Ramos (cell line): Measurements from ENCODE around the gene TSEN15.
"Not testable (repeated sequence)": the region's sequence is repeated elsewhere in the genome, so short reads cannot be mapped to it uniquely, and the experiment has no call there.

Experiments used
- in situ Hi-C: fragments of 300-500 bp; cut with MboI; formaldehyde crosslinking; loops from one replicate; pipeline ENCODE4 v1.14.3; 2022; ENCODE audit warnings: low sequenced_read_pairs; ENCODE audit not compliant: unreplicated experiment

TSEN15 gene

DNA sequence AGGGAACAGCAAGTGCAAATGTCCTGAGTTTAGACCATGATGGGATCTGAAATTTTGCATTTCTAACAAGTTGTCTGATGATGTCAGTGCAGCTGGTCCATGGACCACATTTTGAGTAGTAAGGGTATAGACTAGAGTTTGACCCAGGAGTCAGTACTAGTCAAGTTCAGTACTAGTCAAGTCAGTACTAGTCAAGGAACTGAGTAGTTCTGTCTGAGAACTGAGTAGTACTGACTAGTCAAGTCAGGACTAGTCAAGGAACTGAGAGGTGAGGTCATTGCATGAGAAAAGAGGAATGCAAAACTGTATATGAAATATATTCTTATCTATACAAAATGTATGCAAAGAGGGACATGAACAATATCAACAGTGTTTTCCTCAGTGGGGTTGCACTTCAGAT is 34.1 kb downstream of the TSEN15 start:
- in situ Hi-C loops: no loop called here

DNA sequence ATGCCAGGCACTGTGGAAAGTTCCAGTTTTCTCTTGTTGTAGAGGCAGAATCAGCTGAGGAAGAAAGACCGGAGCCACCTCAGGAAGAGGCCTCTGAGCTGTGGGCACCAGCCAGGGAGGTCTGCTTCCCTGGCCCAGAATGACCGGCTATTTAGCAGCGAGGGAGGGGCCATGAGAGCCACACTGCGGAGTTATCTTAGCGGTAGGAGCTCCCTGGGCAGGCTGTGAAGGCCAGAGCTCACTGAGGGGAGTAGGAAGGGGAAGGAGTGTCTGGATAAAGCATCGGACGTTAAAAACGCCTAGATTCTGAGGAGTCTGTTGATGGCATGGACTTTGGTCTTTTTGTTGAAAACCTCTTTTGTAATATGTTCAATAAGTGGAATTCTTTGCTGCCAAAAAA is 36.5 kb downstream of the TSEN15 start:
- in situ Hi-C loops: no loop called here

GRCh38 chr1:184093071-184093470 is 41.5 kb downstream of the TSEN15 start:
- in situ Hi-C loops: no loop called here

DNA sequence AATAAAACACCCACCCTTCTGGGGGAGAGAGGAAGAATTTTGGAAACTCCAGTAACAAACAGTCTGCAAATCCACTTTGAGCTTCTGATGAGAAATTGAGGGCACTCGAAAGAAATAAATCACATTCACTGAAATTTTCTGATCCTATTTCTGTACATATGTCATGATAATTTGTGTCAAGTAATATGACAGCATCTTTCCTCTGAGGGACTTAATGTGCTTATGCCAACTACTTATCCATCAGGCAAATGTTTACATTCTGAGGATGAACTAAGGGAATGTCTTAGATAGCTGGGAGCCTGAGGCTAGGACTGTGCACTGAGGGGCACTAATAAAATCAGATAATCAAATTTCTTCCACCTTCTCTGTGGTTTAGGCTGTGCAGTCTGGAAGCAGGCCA is 44.5 kb downstream of the TSEN15 start:
- in situ Hi-C loops: no loop called here

DNA sequence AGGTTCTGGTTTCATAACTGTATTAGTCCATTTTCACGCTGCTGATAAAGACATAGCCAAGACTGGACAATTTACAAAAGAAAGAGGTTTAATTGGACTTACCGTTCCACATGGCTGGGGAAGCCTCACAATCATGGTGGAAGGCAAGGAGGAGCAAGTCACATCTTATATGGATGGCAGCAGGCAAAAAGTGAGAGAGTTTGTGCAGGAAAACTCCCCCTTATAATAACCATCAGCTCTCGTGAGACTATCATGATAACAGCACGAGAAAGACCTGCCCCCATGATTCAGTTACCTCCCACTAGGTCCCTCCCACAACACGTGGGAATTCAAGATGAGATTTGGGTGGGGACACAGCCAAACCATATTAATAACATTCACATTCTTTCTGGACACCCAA is 45.0 kb downstream of the TSEN15 start:
- in situ Hi-C loops: not testable (repeated sequence)

DNA sequence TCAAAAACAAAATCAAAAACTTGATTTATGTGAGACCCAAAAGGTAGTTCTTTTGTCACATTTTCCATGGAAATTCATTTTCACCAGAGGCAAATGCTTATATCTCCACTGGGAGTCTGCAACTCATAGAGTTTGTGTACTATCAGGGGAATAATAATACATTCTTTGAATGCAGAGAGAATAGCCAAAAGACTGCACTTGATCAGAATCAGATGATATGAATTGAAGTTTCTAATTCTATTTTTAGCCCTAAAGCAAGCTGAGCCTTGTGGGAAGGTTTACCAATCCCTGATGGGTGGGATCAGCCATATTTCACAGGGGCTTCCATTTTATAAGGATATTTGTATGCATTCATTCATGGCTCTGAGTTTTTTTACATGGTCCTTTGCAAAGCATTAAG is 49.6 kb downstream of the TSEN15 start:
- in situ Hi-C loops: no loop called here

DNA sequence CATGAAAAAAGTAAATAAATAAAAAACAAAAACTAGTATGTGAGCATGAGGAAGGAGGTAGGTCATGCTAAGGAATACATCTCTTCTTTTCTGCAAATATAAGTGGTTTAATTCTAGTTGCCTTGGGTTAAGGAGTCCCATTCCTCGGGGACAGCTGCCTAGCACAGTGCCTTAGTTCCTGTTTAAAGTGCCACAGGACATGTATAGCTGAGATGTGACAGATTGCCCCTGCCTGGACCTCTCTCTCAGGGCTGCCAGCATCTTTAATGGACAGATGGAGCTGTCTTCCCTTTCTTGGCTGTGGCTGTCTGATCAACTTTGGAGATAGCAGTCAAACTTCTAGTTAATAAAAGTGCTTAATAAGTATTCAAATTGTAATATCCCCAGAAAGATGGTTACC is 50.0 kb downstream of the TSEN15 start:
- in situ Hi-C loops: no loop called here

GRCh38 chr1:184110272-184111204 is 59.0 kb downstream of the TSEN15 start:
- in situ Hi-C loops: no loop called here

GRCh38 chr1:184112176-184112948 is 60.8 kb downstream of the TSEN15 start:
- in situ Hi-C loops: no loop called here

DNA sequence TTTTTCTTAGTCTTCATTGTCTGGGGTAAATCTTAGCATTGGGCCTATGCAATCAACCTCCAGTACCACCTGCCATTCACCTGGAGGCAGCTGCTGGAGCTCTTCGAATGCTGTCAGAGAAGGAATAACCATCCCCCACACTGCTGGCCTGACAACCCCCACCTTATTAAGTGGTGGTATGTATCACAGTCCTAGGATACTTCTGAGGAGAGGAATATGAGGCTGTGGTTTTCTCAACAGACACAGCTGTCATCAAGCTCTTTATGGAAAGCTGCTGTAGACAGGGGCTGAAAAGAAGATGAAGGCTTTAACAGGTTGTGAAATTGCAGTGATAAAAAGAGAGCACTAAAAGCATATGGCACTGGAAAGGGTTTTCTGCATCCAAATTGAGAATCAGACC is 61.7 kb downstream of the TSEN15 start:
- in situ Hi-C loops: no loop called here

DNA sequence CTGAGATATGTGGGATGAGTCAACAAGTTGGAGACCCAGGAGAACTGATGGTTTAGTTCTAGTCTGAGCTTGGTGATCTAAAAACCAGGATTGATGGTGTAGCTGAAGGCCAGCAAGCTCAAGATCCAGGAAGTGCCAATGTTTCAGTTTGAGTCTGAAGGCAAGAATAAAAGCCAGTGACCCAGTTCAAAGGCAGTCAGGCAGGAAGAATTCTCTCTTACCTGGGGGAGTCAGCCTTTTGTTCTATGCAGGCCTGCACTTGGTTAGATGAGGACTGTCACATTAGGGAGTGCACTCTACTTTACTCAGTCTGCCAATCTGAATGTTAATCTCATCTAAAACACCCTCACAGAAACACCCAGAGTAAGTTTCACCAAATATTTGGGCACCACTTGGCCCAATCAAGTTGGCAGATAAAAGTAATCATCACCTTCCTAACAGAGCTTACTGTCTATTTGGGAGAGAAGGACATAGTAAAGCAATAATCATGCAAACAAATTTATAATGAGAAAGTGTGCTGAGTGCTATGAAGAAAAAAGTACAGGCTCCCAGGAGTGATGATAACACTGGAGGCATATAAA is 63.4 kb downstream of the TSEN15 start:
- in situ Hi-C loops: no loop called here

- in situ Hi-C loops: no loop called here
These were observed 64.8 kb downstream of the TSEN15 start for GRCh38 chr1:184116287-184116686.

GRCh38 chr1:184118046-184118445 is 66.5 kb downstream of the TSEN15 start:
- in situ Hi-C loops: no loop called here
